GM06990 (cell line): ENCODE results near the gene ZNF507.
A peak's percentile ranks its signal among the peaks of the same experiment; 100 is the strongest.

Source experiments
- DNase-seq: peaks from one replicate; pipeline ENCODE4 v3.0.0-alpha.2; 2011; ENCODE audit not compliant: insufficient read length; ENCODE audit errors: extremely low read depth
- H3K27me3 ChIP-seq: replicated peaks from 2 replicates; pipeline ENCODE4 v1.6.0; 2011; ENCODE audit warnings: low read length; ENCODE audit not compliant: control insufficient read depth, insufficient read depth
- H3K36me3 ChIP-seq: 2 replicates; pipeline ENCODE4 v1.5.1; 2011; ENCODE audit warnings: low read length; ENCODE audit not compliant: control insufficient read depth, insufficient read depth
- H3K4me3 ChIP-seq: replicated peaks from 2 replicates; pipeline ENCODE4 v1.5.1; 2011; ENCODE audit warnings: low read depth, mild to moderate bottlenecking, control low read depth, low read length
- TF ChIP-seq, protein P1 (sequence below): IDR thresholded peaks from 2 replicates; pipeline ENCODE4 v1.5.1; 2011; ENCODE audit warnings: low read length, control low read depth, mild to moderate bottlenecking, inconsistent platforms; ENCODE audit not compliant: insufficient read depth, poor library complexity, severe bottlenecking

Gene ZNF507

DNA sequence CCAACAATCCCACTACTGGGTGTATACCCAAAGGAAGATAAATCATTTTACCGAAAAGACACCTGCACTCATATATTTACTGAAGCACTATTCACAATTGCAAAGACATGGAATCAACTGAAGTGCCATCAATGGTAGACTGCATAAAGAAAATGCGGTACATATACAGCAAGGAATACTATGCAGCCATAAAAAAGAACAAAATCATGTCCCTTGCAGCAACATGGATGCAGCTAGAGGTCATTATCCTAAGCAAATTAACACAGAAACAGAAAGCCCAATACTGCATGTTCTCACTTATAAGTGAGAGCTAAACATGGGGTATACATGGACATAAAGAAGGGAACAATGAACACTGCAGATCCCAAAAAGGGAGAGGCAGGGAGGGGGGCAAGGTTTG, 2.7 kb upstream of the ZNF507 start:
- Histone ChIP-seq H3K4me3 (no peak overlapping the region), H3K36me3 (no peaks in the 10 kb centered on the region), H3K27me3 (no peaks in the 10 kb centered on the region)
- TF ChIP-seq, protein P1, sequence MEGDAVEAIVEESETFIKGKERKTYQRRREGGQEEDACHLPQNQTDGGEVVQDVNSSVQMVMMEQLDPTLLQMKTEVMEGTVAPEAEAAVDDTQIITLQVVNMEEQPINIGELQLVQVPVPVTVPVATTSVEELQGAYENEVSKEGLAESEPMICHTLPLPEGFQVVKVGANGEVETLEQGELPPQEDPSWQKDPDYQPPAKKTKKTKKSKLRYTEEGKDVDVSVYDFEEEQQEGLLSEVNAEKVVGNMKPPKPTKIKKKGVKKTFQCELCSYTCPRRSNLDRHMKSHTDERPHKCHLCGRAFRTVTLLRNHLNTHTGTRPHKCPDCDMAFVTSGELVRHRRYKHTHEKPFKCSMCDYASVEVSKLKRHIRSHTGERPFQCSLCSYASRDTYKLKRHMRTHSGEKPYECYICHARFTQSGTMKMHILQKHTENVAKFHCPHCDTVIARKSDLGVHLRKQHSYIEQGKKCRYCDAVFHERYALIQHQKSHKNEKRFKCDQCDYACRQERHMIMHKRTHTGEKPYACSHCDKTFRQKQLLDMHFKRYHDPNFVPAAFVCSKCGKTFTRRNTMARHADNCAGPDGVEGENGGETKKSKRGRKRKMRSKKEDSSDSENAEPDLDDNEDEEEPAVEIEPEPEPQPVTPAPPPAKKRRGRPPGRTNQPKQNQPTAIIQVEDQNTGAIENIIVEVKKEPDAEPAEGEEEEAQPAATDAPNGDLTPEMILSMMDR, result no peak
- DNase-seq, result no peak

- H3K36me3 ChIP-seq, result no peaks in the 10 kb centered on the region
- TF ChIP-seq, protein P1, result no peak
- no peaks in the 10 kb centered on the region for H3K27me3 ChIP-seq
- no peak for DNase-seq
- H3K4me3 ChIP-seq, result no peak overlapping the region
Observed at GRCh38 chr19:32343550-32344262, 1.7 kb upstream of the ZNF507 start.

DNA sequence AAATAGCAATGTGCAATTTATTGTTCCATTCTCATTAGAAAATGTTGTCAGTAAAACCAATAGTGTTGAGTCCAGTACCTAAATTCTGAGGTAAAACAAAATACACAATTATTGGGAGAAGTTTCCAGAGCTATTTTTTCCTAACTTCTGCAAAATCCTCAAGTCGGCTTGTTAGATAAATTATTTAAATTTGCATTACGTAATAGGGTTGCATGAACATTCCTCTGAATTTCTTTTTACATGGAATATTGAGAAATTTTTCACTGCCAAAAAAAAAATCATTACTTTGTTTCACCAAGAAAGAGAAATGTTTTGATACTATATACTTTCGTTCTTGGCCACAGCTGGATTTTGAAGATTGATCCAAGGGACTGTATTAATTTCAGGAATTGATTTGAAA, 1.5 kb downstream of the ZNF507 start:
- peaks cover 3% of the 10 kb centered on the region for H3K36me3 ChIP-seq
- H3K4me3 ChIP-seq, result peak overlapping the region; percentile 78
- H3K27me3 ChIP-seq, result no peaks in the 10 kb centered on the region
- TF ChIP-seq, protein P1, result no peak
- no peak for DNase-seq

GRCh38 chr19:32347573-32347972, 2.2 kb downstream of the ZNF507 start:
- Histone ChIP-seq H3K36me3 (peaks cover 3% of the 10 kb centered on the region), H3K27me3 (no peaks in the 10 kb centered on the region), H3K4me3 (peak overlapping the region; percentile 78)
- DNase-seq, result no peak
- TF ChIP-seq, protein P1, result no peak

DNA sequence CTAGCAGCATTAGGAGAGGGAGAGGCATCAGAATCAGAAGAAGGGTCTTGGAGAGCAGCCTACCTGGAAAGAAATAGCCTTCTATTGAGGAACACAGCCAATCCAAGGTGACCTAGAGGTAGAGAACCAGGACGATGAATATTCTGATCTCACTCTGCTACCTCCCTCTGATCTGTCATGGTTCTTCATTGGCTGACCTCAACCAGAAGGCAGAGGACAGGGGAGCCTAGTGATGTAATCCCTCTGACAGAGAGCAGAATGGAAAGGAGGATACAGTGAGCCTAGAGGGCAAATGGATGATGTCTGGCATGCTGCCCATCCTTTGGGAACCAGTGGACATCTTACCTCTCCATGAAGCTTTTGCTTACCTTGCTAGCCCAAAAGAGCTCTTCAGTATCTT, 3.6 kb downstream of the ZNF507 start:
- peaks cover 14% of the 10 kb centered on the region for H3K36me3 ChIP-seq
- TF ChIP-seq, protein P1, result no peak
- DNase-seq, result no peak
- H3K27me3 ChIP-seq, result no peaks in the 10 kb centered on the region
- no peak overlapping the region for H3K4me3 ChIP-seq

DNA sequence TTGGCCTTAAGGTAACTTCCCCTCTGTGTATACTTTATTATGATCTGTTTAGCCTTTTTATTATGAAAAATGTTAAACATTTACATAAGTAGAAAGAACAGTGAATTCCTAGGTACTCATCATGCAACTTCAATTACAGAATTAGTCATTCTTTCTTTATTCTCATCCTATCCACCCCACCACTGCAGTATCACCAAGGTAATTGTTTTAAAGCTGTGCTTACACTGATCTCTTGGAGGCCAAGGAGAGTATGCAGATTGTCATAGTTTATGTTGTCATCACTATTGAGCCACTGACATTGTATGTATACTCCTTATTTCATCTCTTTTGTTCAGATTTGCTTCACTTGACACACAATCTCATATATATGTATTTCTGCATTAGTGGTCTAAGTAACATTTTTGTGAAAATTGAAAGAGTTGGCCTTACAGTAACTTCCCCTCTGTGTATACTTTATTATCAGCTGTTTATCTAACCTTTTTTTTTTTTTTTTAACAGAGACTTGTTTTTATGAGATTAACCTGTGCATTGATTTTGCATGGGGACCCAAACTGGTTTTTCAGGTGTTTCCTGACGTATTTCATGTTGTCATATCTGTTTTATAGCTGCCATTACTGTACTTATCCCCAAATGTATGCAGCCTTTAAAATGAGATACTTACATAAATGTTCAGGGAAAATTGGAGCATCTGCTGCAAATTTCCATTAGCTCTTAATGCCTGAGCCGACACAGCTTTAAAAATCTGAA, 4.5 kb downstream of the ZNF507 start:
- no peak for DNase-seq
- no peak overlapping the region for H3K4me3 ChIP-seq
- TF ChIP-seq, protein P1, result no peak
- peaks cover 16% of the 10 kb centered on the region for H3K36me3 ChIP-seq
- no peaks in the 10 kb centered on the region for H3K27me3 ChIP-seq
